ENCODE results near the gene ACSF3.

DNA sequence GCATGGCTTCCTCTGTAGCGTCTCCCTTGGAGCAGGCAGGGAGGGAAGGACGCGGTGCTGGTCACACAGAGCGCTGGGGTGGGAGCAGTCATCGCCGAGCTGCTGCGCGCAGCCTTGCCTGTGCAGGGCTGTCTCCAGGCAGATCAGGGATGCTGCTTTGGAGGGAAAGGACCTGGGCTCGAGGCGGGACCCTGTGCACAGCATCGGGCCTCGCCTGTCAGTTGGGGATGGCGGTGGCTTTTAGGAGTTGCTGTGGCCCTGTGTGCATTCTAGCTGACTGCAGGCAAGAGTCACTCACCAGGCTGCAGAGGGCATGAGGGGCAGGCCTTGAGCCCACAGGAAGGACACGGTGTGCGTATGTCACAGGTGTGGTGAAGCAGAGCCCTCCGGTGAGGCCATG, 10.1 kb downstream of the ACSF3 start:
- TF ChIP-seq, protein P1, sequence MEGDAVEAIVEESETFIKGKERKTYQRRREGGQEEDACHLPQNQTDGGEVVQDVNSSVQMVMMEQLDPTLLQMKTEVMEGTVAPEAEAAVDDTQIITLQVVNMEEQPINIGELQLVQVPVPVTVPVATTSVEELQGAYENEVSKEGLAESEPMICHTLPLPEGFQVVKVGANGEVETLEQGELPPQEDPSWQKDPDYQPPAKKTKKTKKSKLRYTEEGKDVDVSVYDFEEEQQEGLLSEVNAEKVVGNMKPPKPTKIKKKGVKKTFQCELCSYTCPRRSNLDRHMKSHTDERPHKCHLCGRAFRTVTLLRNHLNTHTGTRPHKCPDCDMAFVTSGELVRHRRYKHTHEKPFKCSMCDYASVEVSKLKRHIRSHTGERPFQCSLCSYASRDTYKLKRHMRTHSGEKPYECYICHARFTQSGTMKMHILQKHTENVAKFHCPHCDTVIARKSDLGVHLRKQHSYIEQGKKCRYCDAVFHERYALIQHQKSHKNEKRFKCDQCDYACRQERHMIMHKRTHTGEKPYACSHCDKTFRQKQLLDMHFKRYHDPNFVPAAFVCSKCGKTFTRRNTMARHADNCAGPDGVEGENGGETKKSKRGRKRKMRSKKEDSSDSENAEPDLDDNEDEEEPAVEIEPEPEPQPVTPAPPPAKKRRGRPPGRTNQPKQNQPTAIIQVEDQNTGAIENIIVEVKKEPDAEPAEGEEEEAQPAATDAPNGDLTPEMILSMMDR (conservative IDR thresholded peaks at IDR 0.05 in 1 of 2, IDR thresholded peaks at IDR 0.05 in 1 of 2; ENCODE audit: low read depth in 1 of 2, low read length in 2 of 2), result no peak
- TF ChIP-seq EZH2 (IDR thresholded peaks at IDR 0.05; ENCODE audit: low read length, missing control alignments), result no peak

Data from fibroblast of lung (primary cell).